ENCODE measurements around the gene VLDLR. TPM values are rescaled to one million over a fixed set of nuclear protein-coding genes. Genes with fewer than 3 reads are reported as not detected.

Gene VLDLR
- total RNA-seq, 4 donors from 2014 or later: 8.5 to 99.5 (median 19.4) TPM

DNA sequence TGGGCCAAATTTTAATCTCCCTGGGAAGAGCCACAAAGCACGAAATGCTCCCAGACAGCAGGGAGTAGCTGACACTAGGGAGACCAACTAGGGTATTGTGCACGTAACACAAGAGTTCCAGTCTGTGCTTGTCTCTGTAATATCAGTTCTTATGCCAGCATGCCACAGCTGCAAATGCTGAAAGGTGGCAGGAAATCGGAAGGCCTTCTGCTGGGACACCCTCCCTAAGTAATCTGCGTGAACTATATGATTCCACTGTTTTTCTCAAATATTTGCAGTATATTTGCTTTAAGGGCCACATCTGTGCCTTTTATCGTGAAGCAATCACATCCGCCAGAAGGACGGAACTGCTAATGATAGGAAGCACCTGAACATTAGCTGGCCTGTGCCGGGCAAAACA, 12.6 kb downstream of the VLDLR start:
- no peaks in the 10 kb centered on the region for H3K27me3 ChIP-seq
- TF ChIP-seq, protein P1, sequence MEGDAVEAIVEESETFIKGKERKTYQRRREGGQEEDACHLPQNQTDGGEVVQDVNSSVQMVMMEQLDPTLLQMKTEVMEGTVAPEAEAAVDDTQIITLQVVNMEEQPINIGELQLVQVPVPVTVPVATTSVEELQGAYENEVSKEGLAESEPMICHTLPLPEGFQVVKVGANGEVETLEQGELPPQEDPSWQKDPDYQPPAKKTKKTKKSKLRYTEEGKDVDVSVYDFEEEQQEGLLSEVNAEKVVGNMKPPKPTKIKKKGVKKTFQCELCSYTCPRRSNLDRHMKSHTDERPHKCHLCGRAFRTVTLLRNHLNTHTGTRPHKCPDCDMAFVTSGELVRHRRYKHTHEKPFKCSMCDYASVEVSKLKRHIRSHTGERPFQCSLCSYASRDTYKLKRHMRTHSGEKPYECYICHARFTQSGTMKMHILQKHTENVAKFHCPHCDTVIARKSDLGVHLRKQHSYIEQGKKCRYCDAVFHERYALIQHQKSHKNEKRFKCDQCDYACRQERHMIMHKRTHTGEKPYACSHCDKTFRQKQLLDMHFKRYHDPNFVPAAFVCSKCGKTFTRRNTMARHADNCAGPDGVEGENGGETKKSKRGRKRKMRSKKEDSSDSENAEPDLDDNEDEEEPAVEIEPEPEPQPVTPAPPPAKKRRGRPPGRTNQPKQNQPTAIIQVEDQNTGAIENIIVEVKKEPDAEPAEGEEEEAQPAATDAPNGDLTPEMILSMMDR (IDR thresholded peaks at IDR 0.05): no peak
- no peak for TF ChIP-seq POLR2A (IDR thresholded peaks at IDR 0.05)
- no peak overlapping the region for H3K4me3 ChIP-seq
- no peaks in the 10 kb centered on the region for H3K36me3 ChIP-seq
- no peaks in the 10 kb centered on the region for H3K4me1 ChIP-seq
- intact Hi-C loops (cut with DNase I; ENCODE audit: low total_unique reads): no loop called here
- no peak for DNase-seq
- no peak overlapping the region for H3K27ac ChIP-seq
- no peaks in the 10 kb centered on the region for H3K9me3 ChIP-seq

DNA sequence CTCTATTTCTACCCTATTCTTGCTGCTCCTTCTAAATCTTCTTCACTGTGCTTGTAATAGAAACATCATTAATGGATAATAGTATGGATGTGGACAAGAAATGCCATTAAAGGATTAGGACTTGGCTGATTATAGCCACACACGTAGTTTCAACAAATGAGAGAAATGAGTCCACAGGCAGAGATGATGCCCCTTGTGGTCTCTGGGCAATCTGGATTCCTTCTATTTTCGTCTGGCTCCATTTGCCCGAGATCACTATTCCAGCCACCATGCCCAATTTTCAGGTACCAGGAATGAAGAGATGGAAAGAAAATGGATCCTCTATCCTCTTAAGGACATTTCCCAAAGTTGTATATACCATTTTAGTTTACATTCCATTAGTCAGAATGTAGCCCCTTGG, 13.2 kb downstream of the VLDLR start:
- H3K4me1 ChIP-seq: no peaks in the 10 kb centered on the region
- intact Hi-C loops (cut with DNase I; ENCODE audit: low total_unique reads): no loop called here
- H3K27ac ChIP-seq: peak overlapping the region in 1 of 2 donors; percentile 9
- H3K36me3 ChIP-seq: no peaks in the 10 kb centered on the region
- no peaks in the 10 kb centered on the region for H3K27me3 ChIP-seq
- TF ChIP-seq, protein P1 (IDR thresholded peaks at IDR 0.05): no peak
- H3K9me3 ChIP-seq: no peaks in the 10 kb centered on the region
- DNase-seq: no peak
- no peak overlapping the region for H3K4me3 ChIP-seq

DNA sequence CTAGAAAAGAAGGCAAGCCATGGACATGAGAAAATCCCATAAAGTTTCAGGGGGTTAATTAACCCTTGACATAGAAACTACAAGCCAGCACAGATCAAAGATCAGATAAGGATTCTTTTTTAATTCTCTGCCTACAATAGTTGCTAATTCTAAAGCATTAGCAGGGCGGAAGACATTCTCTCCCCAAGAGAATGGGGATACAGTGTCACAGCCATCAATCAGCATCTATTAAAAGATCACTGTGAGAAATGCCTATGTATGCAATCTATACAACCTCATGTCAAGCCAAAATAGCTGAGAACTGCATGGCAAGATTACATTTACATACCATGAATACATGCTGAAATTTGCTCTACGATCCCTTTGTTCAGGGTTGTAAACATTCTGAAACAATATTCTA, 14.3 kb downstream of the VLDLR start:
- intact Hi-C loops (cut with DNase I; ENCODE audit: low total_unique reads): no loop called here
- H3K27ac ChIP-seq: no peak overlapping the region
- no peak overlapping the region for H3K4me3 ChIP-seq
- no peaks in the 10 kb centered on the region for H3K36me3 ChIP-seq
- H3K27me3 ChIP-seq: no peaks in the 10 kb centered on the region
- no peaks in the 10 kb centered on the region for H3K4me1 ChIP-seq
- H3K9me3 ChIP-seq: no peaks in the 10 kb centered on the region
- DNase-seq: no peak
- TF ChIP-seq, protein P1 (IDR thresholded peaks at IDR 0.05): no peak
- no peak for TF ChIP-seq POLR2A (IDR thresholded peaks at IDR 0.05)

DNA sequence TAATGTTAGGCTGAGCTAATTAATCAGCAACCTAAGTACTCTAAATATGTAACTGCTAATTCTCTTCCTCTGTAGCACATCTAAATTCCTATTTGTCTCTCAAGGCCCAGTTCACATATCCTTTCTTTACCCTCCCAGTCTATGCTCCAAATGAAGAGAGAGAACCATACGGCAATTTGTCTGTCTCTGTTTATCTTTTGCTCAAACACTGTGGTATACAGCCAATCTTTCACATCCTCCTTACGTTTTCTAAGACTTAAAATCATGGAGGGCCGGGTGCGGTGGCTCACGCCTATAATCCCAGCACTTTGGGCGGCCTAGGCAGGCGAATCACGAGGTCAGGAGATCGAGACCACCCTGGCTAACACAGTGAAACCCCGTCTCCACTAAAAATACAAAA, 15.8 kb downstream of the VLDLR start:
- H3K27me3 ChIP-seq: no peaks in the 10 kb centered on the region
- H3K27ac ChIP-seq: no peak overlapping the region
- no peaks in the 10 kb centered on the region for H3K4me1 ChIP-seq
- no peak for TF ChIP-seq POLR2A (IDR thresholded peaks at IDR 0.05)
- TF ChIP-seq, protein P1 (IDR thresholded peaks at IDR 0.05): no peak
- H3K36me3 ChIP-seq: no peaks in the 10 kb centered on the region
- no peaks in the 10 kb centered on the region for H3K9me3 ChIP-seq
- no peak for DNase-seq
- H3K4me3 ChIP-seq: no peak overlapping the region
- intact Hi-C loops (cut with DNase I; ENCODE audit: low total_unique reads): no loop called here

DNA sequence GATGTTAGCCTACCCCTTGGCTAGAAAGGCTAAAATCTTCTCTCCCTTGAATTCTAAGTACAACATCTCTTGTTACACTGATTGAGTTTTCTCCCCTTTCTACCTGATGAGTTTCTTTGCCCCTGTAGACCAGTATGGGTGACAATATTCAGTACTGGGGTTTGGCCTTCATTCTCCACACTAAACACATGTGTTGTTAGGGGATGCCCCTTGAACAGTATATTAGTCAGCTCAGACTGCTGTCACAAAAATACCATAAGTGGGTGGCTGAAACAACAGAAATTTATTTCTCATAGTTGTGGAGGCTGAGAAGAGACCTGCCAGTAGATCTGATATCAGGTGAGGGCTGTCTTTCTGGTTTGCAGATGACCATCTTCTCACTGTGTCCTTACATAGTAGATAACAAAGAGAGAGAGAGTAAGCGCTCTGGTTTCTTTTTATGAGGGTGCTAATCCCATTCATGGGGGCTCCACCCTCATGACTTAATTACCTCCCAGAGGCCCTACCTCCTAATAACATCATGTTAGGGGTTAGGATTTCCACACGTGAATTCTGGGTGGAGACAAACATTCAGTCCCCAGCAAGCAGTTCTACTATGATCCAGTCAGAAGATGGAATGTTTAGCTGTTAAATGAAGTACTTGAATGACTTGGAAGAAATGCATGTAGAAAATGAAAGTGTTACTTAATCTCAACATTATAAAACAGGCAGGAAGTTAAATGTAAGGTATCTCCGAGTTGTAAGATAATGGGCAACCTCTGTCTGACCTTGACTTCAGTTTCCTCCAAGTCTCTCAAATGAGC, 17.5 kb downstream of the VLDLR start:
- TF ChIP-seq, protein P1 (IDR thresholded peaks at IDR 0.05): no peak
- TF ChIP-seq POLR2A (IDR thresholded peaks at IDR 0.05): no peak
- no peaks in the 10 kb centered on the region for H3K36me3 ChIP-seq
- DNase-seq: no peak
- no peak overlapping the region for H3K27ac ChIP-seq
- no peaks in the 10 kb centered on the region for H3K27me3 ChIP-seq
- H3K4me1 ChIP-seq: no peaks in the 10 kb centered on the region
- intact Hi-C loops (cut with DNase I; ENCODE audit: low total_unique reads): no loop called here
- H3K4me3 ChIP-seq: no peak overlapping the region
- H3K9me3 ChIP-seq: no peaks in the 10 kb centered on the region
